ENCODE results near the gene RFX4.
"Not testable (repeated sequence)": the region's sequence is repeated elsewhere in the genome, so short reads cannot be mapped to it uniquely, and the experiment has no call there.

Gene RFX4

GRCh38 chr12:106594447-106594846 lies 11.6 kb downstream of the RFX4 start:
- no peak for DNase-seq

DNA sequence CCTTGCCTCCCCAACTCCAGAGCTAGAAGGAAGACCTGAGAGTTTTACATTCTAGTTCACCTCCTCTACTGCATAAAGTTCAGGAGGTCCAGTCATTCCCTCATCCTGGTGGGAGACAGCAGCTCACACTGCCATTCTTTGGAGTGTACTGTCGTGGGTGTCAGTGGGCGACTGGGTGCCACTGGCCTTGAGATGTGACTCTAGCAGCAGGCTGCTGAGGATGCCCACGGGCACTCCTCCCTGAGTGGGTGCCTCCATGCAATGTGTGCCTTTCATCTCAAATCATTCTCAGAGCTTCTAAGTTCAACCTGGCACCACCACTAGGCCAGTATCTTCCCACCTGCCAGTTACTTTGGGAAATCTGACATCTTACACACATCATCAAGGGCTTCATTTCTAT lies 12.5 kb downstream of the RFX4 start:
- no peak for DNase-seq

DNA sequence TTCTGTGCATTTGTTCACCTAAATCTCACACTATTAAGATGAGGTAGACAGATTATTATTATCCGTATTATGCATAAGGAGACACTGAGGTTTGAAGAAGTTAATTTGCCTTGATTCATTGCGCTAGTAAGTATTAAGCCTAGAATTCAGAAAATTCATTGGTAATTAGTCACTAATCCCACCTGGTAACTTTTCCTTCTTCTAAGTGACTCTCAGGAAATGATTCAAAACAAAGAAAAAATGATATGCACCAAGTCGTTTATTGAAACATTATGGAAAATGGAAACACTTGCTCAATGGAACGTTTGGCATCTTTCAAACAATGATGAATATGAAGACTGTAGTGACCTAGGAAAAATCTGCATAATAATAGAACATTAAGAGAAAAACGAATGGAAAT lies 15.2 kb downstream of the RFX4 start:
- DNase-seq, result no peak

DNA sequence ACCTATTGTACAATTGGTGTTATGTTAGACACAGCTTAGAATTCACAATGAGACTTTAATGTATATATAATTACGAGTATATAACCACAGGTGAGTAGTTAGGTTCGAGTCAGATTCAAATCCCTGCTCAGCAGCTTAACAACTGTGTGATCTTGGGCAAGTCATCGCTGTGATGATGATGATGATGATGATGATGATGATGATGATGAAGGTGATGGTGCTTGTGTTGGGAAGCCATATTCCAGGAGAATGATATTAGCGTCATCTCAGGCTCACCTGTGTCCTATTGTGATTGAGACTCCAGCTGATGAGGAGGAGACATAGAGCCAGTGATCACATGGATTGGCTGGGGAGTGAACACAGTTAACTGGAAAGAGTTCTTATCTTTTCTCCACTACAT lies 16.5 kb downstream of the RFX4 start:
- no peak for DNase-seq

GRCh38 chr12:106600503-106600902 lies 17.7 kb downstream of the RFX4 start:
- DNase-seq, result no peak

DNA sequence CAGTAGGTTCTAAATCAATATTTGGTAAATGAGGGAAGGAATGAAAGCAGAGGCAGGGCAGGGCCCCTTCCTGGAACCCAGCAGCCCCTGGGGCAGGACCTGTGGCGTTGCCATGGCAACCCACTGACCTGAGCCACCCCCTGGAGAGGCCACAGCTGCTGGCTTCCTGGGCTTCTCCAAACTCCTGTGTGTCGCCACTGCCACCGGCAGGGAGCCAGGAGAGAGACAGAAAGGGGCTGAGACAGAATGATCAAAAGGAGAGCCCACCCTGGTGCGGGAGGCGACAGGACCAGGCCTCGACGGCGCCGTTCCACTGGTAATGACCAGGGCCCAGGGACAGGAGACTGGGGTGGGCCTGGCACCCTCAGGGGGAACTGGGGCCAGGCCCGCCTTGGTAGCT lies 18.2 kb downstream of the RFX4 start:
- no peak for DNase-seq

- DNase-seq, result no peak
Observed at GRCh38 chr12:106601496-106601895, 18.7 kb downstream of the RFX4 start.

DNA sequence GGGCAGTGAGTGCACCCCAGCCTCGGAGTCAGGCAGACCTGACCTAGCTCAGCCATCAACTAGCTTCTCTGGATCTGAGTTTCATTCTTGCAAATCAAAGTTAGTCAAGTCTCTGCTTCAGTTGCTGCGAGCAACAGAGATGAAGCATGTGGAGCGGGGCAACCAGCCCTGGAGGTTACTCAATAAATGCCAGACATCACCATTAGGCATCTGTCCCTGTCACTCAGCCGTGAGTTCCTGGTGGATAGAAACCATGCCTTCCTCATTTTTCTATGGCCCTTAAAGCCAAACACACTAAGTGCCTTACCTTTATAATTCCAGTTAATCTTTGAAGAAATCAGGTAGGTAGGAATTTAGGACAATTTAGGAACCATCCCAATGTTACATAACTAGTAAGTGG lies 19.3 kb downstream of the RFX4 start:
- DNase-seq, result no peak

- DNase-seq, result no peak
Observed at GRCh38 chr12:106605254-106605653, 22.4 kb downstream of the RFX4 start.

DNA sequence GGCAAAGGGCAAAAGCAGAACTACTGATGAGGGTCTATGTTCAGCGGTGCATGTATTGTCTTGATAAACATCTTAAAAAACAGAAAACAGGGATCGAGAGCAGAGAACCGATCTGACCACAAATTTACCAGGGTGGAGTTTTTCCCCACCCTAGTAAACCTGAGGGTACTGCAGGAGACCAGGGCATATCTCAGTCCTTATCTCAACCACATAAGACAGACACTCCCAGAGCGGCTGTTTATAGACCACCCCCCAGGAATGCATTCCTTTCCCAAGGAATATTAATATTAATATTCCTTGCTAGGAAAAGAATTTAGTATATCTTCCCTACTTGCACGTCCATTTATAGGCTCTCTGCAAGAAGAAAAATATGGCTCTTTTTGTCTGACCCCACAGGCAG lies 37.8 kb downstream of the RFX4 start:
- DNase-seq, result not testable (repeated sequence)

DNA sequence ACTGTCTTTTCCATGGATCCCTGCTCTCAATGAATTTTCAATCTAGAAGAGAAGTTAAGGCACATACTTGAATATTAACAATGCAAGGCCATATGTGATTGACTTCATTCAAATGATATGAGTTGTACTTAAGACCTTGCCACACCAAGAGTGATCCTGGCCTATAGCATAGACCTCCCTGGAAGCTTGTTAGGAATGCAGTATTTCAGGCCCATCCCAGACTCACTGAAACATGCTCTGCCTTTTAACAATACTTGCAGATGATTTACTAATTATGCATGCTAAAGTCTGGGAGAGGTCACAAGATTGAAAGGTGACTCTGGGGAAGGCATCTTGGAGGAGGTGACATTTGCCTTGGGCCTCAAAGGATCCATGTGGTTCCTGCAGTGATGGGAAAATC lies 43.2 kb downstream of the RFX4 start:
- no peak for DNase-seq

GRCh38 chr12:106629797-106630659 lies 47.2 kb downstream of the RFX4 start:
- DNase-seq, result no peak

- DNase-seq, result no peak
Observed at GRCh38 chr12:106631150-106631549, 48.3 kb downstream of the RFX4 start.

DNA sequence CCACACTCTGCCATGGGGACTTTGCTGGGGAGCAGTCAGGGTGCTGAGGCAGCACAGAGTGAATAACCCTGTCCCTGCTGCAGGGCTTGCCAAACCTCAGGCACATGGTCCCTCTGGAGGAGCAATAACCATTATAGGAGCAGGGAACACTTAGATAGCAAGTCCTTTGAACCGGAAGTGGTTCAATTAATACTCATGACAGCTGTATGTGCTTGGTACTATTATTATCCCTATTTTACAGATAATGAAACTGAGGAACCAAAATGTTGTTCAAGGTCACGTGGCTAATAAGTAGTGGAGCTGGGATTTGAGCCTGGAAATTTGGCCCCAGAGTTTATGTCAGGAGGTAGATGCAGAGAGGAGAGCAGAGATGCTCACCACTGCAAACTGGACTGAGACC lies 49.0 kb downstream of the RFX4 start:
- no peak for DNase-seq

DNA sequence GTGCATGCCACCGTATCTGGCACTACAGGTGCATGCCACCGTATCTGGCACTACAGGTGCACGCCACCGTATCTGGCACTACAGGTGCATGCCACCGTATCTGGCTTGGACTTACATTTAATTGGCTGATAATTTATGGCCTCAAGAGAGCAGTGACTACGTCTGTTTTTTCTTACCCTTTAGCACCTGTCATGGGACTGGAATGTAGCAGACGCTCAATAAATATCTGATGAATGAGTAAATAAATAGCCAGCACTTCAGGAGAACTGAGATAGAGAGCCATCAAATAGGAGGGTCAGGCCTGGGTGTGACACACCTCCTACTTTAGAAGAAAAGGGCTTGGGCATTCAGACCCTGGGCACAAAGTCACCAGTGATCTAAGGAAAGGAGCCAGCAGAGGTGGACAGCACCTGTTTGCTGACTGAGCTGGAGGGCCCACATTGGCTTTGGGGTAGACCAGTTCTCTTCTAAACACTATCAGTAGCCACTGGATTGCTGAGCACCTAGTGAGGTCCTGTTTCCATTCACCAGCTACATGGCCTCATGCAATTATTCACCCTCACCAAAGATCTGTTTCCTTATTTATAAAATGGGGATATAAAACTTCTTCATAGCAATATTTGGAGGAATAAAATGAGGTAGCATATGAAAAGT lies 50.1 kb downstream of the RFX4 start:
- DNase-seq, result no peak

- DNase-seq, result no peak
Observed at GRCh38 chr12:106633451-106633823, 50.6 kb downstream of the RFX4 start.

- no peak for DNase-seq
Observed at GRCh38 chr12:106634206-106634605, 51.4 kb downstream of the RFX4 start.

DNA sequence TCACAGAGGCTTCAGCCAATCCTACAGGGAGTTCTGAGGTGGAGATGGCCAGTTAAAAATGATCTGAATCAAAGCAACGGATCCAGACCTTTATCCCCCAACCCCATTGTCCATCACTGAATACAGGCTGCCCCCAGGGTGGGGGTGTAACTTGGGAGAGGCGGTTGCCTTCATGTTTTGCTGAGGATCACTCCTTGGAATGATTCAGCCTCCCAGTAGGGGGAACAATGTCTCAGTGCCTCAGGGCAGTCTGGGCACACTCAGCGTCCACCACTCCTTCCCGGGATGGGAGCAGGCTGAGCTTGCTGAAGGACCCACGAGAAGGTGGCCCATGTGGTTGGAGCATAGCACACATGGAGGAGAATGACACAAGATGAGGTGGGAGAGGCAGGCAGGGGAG lies 60.2 kb downstream of the RFX4 start:
- no peak for DNase-seq

DNA sequence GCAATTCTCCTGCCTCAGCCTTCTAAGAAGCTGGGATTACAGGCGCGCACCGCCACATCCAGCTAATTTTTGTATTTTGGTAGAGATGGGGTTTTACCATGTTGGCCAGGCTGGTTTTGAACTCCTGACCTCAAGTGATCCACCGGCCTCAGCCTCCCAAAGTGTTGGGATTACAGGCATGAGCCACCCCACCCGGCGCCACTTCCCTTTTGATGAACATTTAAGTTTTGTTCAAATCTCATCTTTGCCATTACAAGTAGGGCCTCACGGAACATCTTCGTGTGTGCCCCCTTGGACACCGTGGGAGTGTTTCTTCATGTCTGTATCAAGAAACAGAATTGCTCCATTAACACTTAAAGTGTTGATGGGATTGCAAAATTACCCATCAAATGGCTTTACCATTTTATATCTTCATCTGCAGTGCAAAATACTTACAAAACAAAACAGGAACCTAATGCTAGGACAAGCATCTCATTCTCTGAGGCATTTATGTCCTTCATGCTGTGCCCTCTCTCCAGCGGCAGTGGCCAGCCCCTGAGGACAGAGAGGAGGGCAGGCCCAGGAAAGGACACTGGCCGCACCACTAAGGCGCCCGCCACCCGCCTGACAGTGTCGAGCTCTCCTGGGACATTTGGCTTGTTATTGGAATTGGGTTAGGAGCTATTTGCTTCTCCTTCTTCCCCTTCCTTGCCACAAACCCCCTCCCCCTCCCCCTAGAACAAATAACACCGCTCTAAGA lies 61.7 kb downstream of the RFX4 start:
- no peak for DNase-seq

DNA sequence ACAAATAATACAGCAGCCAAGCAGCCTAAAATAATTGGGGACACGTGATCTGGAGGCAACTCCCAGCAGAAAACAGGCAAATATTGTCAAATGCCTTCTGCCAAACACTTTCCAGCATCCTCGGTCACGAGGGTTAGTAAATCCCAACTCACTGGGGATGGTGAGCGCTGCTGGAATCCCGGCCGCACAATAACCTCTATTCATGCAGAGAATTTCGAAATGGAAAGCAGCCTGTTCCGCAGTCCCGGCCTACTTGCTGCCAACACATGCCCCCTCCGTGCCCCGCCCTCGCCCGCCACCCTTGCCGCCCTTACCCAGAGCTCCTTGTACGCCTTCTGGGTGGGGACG lies 62.2 kb downstream of the RFX4 start:
- no peak for DNase-seq

DNA sequence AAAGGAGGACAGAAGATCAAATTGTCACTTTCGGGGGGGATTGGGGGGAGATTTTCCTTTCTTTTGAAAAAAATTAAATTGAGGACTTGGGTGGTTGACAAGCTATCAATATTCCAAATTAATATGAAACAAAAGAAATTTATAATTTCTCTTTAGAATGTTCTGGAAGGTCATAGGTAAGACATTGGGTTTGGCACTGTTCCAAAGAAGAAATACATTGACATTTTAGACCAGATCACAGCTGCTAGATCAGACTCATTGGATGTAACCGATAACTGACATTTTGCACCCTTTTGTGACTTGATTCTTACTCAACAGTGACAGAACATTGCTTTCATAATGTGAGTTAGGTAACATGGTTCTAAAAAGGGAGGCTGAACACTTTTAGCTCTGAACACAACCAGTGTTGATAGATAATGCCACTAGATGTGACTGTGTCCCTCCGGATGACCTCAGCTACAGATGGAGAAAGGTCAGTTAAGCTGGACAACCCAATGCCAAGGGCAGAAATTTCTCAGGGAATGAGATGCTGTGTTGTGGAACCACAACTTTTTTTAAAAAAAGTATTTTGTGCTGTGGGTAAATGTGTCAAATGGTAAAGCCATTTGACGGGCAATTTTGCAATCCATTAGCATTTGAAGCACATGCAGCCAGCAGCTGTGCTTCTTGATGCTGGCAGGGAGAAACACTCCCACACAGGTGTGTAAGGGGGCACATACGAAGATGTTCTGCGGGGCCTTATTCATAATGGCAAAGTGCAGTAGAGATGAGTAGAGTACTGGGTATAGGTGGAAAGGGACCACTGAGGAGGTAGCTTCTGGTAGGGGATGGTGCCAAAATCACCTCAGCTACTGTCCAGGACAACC lies 62.9 kb downstream of the RFX4 start:
- DNase-seq, result no peak

- no peak for DNase-seq
Observed at GRCh38 chr12:106646472-106646871, 63.7 kb downstream of the RFX4 start.
